Colonic mucosa (tissue), 4 donors: ENCODE data around the gene GALNT10. TPM values are rescaled to one million over a fixed set of nuclear protein-coding genes. Genes with fewer than 3 reads are reported as not detected.

ENCODE experiments used
- DNase-seq: peaks from one replicate; pipeline ENCODE4 v3.0.0-alpha.2; 2020
- H3K27ac ChIP-seq: fragments of 200-600 bp; one replicate; pipeline ENCODE4 v1.8.0; 2021
- H3K27me3 ChIP-seq: fragments of 200-600 bp; one replicate; pipeline ENCODE4 v1.8.0; 2021
- H3K36me3 ChIP-seq: fragments of 200-600 bp; one replicate; pipeline ENCODE4 v1.8.0; 2021
- H3K4me1 ChIP-seq: fragments of 200-600 bp; one replicate; pipeline ENCODE4 v1.8.0; 2021; ENCODE audit warnings: mild to moderate bottlenecking
- H3K4me3 ChIP-seq: fragments of 200-600 bp; one replicate; pipeline ENCODE4 v1.8.0; 2021
- H3K9ac ChIP-seq, 2 donors: one replicate each; pipeline ENCODE4 v1.7.0; 2013; ENCODE audit warnings: control low read depth in 2 of 2, low read depth in 2 of 2, low read length in 2 of 2
- H3K9me3 ChIP-seq: fragments of 200-600 bp; one replicate; pipeline ENCODE4 v1.8.0; 2021
- intact Hi-C: fragments of 100-400 bp; cut with DNase I; formaldehyde crosslinking; loops from one replicate; pipeline ENCODE4 v1.14.1; 2022
- total RNA-seq, 2 donors: library from RNA; stranded (reverse); fragmentation: NEBNext Ultra II Directional in 1 of 2; extraction: Animal tissue kit (Norgen Biotek cat#: 25700) in 1 of 2; gene quantifications; one replicate each; pipeline ENCODE4 v1.2.1, GENCODE V29; 2021
- TF ChIP-seq, protein P1 (sequence below): fragments of 200-600 bp; IDR thresholded peaks from one replicate; pipeline ENCODE4 v1.8.0; 2022; ENCODE audit warnings: antibody characterized with exemption, mild to moderate bottlenecking
- donor health status: healthy.
- donor health status: DM: no; HTN: no; CAD: no.
- donor health status: DM: no; HTN: no; CAD: no.

The GALNT10 gene
- total RNA-seq, 2 donors from 2014 or later: 40.0 to 46.7 TPM

GRCh38 chr5:154371687-154372086, 181.2 kb downstream of the GALNT10 start:
- intact Hi-C loops: no loop called here
- H3K4me1 ChIP-seq: no peaks in the 10 kb centered on the region
- no peak overlapping the region for H3K4me3 ChIP-seq
- TF ChIP-seq, protein P1, sequence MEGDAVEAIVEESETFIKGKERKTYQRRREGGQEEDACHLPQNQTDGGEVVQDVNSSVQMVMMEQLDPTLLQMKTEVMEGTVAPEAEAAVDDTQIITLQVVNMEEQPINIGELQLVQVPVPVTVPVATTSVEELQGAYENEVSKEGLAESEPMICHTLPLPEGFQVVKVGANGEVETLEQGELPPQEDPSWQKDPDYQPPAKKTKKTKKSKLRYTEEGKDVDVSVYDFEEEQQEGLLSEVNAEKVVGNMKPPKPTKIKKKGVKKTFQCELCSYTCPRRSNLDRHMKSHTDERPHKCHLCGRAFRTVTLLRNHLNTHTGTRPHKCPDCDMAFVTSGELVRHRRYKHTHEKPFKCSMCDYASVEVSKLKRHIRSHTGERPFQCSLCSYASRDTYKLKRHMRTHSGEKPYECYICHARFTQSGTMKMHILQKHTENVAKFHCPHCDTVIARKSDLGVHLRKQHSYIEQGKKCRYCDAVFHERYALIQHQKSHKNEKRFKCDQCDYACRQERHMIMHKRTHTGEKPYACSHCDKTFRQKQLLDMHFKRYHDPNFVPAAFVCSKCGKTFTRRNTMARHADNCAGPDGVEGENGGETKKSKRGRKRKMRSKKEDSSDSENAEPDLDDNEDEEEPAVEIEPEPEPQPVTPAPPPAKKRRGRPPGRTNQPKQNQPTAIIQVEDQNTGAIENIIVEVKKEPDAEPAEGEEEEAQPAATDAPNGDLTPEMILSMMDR: no peak
- no peaks in the 10 kb centered on the region for H3K9me3 ChIP-seq
- no peak overlapping the region for H3K27ac ChIP-seq
- no peaks in the 10 kb centered on the region for H3K36me3 ChIP-seq
- DNase-seq: no peak
- H3K27me3 ChIP-seq: no peaks in the 10 kb centered on the region
- no peak overlapping the region for H3K9ac ChIP-seq

GRCh38 chr5:154372661-154373060, 182.1 kb downstream of the GALNT10 start:
- no peaks in the 10 kb centered on the region for H3K4me1 ChIP-seq
- no peak overlapping the region for H3K4me3 ChIP-seq
- no peaks in the 10 kb centered on the region for H3K9me3 ChIP-seq
- no peak overlapping the region for H3K9ac ChIP-seq
- intact Hi-C loops: no loop called here
- no peaks in the 10 kb centered on the region for H3K27me3 ChIP-seq
- DNase-seq: no peak
- no peak overlapping the region for H3K27ac ChIP-seq
- H3K36me3 ChIP-seq: no peaks in the 10 kb centered on the region
- TF ChIP-seq, protein P1: no peak

DNA sequence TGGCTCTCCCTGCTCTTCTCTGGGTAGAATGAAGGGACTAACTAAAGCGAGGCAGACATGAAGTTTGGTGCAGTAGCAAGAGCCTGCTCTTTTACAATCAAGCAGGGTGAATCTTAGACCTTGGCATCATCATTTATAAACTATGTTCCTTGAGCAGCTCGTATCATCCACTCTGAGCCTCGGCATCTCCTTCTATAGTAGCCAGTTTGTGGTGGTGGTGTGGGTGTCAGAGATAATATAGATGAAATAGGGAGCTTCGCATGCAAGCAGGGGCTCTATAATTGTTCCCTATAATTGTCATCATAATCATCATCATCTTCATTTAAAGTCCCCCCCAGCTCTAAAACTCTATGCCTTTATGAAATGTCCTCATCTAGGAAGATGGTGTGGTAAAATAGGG, 182.8 kb downstream of the GALNT10 start:
- no peak for DNase-seq
- no peaks in the 10 kb centered on the region for H3K36me3 ChIP-seq
- intact Hi-C loops: no loop called here
- no peak overlapping the region for H3K27ac ChIP-seq
- H3K4me1 ChIP-seq: no peaks in the 10 kb centered on the region
- H3K4me3 ChIP-seq: no peak overlapping the region
- H3K9ac ChIP-seq: no peak overlapping the region
- no peaks in the 10 kb centered on the region for H3K27me3 ChIP-seq
- TF ChIP-seq, protein P1: no peak
- no peaks in the 10 kb centered on the region for H3K9me3 ChIP-seq

GRCh38 chr5:154373729-154374179, 183.2 kb downstream of the GALNT10 start:
- intact Hi-C loops: no loop called here
- no peak overlapping the region for H3K27ac ChIP-seq
- no peaks in the 10 kb centered on the region for H3K4me1 ChIP-seq
- H3K27me3 ChIP-seq: no peaks in the 10 kb centered on the region
- H3K36me3 ChIP-seq: no peaks in the 10 kb centered on the region
- no peak overlapping the region for H3K4me3 ChIP-seq
- H3K9me3 ChIP-seq: no peaks in the 10 kb centered on the region
- H3K9ac ChIP-seq: no peak overlapping the region
- DNase-seq: no peak
- TF ChIP-seq, protein P1: no peak

DNA sequence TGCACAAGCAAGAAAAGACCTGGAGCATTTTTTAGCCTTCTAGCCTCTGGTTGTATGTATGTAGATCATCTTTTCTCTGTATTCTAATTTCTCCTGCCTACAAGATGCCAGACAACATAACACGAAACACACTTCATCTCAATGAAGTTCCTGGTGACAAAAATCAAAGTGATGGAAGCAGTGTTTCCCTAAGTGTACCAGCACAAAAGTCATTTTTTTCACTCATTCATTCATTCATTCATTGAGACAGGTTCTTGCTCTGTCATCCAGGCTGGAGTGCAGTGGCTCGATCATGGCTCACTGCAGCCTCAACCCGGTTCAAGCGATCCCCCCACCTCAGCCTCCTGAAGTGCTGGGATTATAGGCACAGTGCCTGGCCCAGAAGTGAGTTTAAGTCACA, 183.7 kb downstream of the GALNT10 start:
- Histone ChIP-seq H3K27me3 (no peaks in the 10 kb centered on the region), H3K9ac (no peak overlapping the region), H3K9me3 (no peaks in the 10 kb centered on the region), H3K27ac (no peak overlapping the region), H3K4me1 (no peaks in the 10 kb centered on the region), H3K4me3 (no peak overlapping the region), H3K36me3 (no peaks in the 10 kb centered on the region)
- TF ChIP-seq, protein P1: no peak
- intact Hi-C loops: no loop called here
- no peak for DNase-seq
